Neutrophil (primary cell): ENCODE data around the gene MAST4.
A peak's percentile ranks its signal among the peaks of the same experiment; 100 is the strongest.

Experiments used
- H3K27ac ChIP-seq: fragments of 200-600 bp; sonication (generic); 2 replicates; pipeline ENCODE4 v1.5.1; 2016; ENCODE audit warnings: mild to moderate bottlenecking, moderate library complexity
- H3K27me3 ChIP-seq: fragments of 200-600 bp; sonication (generic); 2 replicates; pipeline ENCODE4 v1.6.0; 2016; ENCODE audit warnings: mild to moderate bottlenecking
- H3K36me3 ChIP-seq: fragments of 200-600 bp; sonication (generic); 2 replicates; pipeline ENCODE4 v1.5.1; 2017
- H3K4me1 ChIP-seq, 2 experiments: fragments of 200-600 bp in 1 of 2; sonication (generic) in 1 of 2; 1 replicate in 1 of 2; 2 replicates in 1 of 2; pipeline versions ENCODE4 v1.5.1 to v1.6.1; 2013 to 2016; ENCODE audit warnings: low read depth in 1 of 2, low read length in 1 of 2, mild to moderate bottlenecking in 1 of 2, moderate library complexity in 1 of 2; ENCODE audit not compliant: control insufficient read depth in 1 of 2, insufficient read depth in 1 of 2
- H3K4me3 ChIP-seq, 2 experiments: fragments of 200-600 bp in 1 of 2; sonication (generic) in 1 of 2; 1 replicate in 1 of 2; 2 replicates in 1 of 2; pipeline ENCODE4 v1.5.1; 2013 to 2016; ENCODE audit warnings: low read depth in 1 of 2, low read length in 1 of 2, mild to moderate bottlenecking in 1 of 2, moderate library complexity in 1 of 2
- H3K9me3 ChIP-seq: fragments of 200-600 bp; sonication (generic); 2 replicates; pipeline ENCODE4 v1.5.1; 2016
- CTCF ChIP-seq: fragments of 200-600 bp; sonication (generic); IDR thresholded peaks from 2 replicates; pipeline ENCODE4 v1.5.1; 2016; ENCODE audit warnings: antibody characterized with exemption

MAST4 gene

GRCh38 chr5:66850354-66851075 lies 254.3 kb downstream of the MAST4 start:
- H3K9me3 ChIP-seq = no peaks in the 10 kb centered on the region
- H3K4me1 ChIP-seq = peaks cover 48 to 51% of the 10 kb centered on the region in 2 experiments
- no peak for TF ChIP-seq CTCF
- no peaks in the 10 kb centered on the region for H3K27me3 ChIP-seq
- no peaks in the 10 kb centered on the region for H3K36me3 ChIP-seq
- peak overlapping the region in 1 of 2 experiments; percentile 0 for H3K4me3 ChIP-seq
- peak overlapping the region; percentile 60 for H3K27ac ChIP-seq

GRCh38 chr5:66851306-66851705 lies 255.1 kb downstream of the MAST4 start:
- Histone ChIP-seq H3K27me3 (no peaks in the 10 kb centered on the region), H3K9me3 (no peaks in the 10 kb centered on the region), H3K4me3 (no peak overlapping the region), H3K36me3 (no peaks in the 10 kb centered on the region), H3K4me1 (peaks cover 48 to 51% of the 10 kb centered on the region in 2 experiments), H3K27ac (peak overlapping the region; percentile 60)
- TF ChIP-seq CTCF = no peak

GRCh38 chr5:66854416-66854815 lies 258.2 kb downstream of the MAST4 start:
- no peak for TF ChIP-seq CTCF
- Histone ChIP-seq H3K9me3 (no peaks in the 10 kb centered on the region), H3K4me1 (peaks cover 40 to 43% of the 10 kb centered on the region in 2 experiments), H3K27ac (no peak overlapping the region), H3K4me3 (no peak overlapping the region), H3K36me3 (no peaks in the 10 kb centered on the region), H3K27me3 (peaks cover 8% of the 10 kb centered on the region)

GRCh38 chr5:66856041-66856805 lies 260.0 kb downstream of the MAST4 start:
- TF ChIP-seq CTCF = no peak
- Histone ChIP-seq H3K4me3 (no peak overlapping the region), H3K36me3 (no peaks in the 10 kb centered on the region), H3K27me3 (peaks cover 26% of the 10 kb centered on the region), H3K9me3 (no peaks in the 10 kb centered on the region), H3K4me1 (peaks cover 22 to 25% of the 10 kb centered on the region in 2 experiments), H3K27ac (no peak overlapping the region)

GRCh38 chr5:66859526-66859925 lies 263.3 kb downstream of the MAST4 start:
- H3K4me3 ChIP-seq = no peak overlapping the region

More at GRCh38 chr5:66859526-66859925, 263.3 kb downstream of the MAST4 start:
- peaks cover 31% of the 10 kb centered on the region for H3K27me3 ChIP-seq
- H3K4me1 ChIP-seq = peaks cover 5 to 7% of the 10 kb centered on the region in 2 experiments
- H3K36me3 ChIP-seq = no peaks in the 10 kb centered on the region
- H3K27ac ChIP-seq = no peak overlapping the region
- TF ChIP-seq CTCF = no peak
- H3K9me3 ChIP-seq = no peaks in the 10 kb centered on the region
